B cell (primary cell): ENCODE data around the gene RGPD5. TPM values are rescaled to one million over a fixed set of nuclear protein-coding genes. Genes with fewer than 3 reads are reported as not detected.
"Not testable (repeated sequence)": the region's sequence is repeated elsewhere in the genome, so short reads cannot be mapped to it uniquely, and the experiment has no call there.

ENCODE experiments used
- ATAC-seq: fragments of 200-7000 bp; cut with Tn5 transposase; one replicate; pipeline ENCODE4 v1.10.0; 2021; ENCODE audit warnings: low read depth, mild to moderate bottlenecking, moderate number of reproducible peaks, moderate library complexity
- CTCF ChIA-PET: fragments of 350-600 bp; sonication (Branson Sonifier 250); formaldehyde crosslinking; loops from one replicate; lab custom pipeline; 2021; ENCODE audit warnings: antibody characterized with exemption, inconsistent platforms; lab: Charles Lee
- POLR2A ChIA-PET: fragments of 350-600 bp; sonication (Branson Sonifier 250); formaldehyde crosslinking; loops from one replicate; lab custom pipeline; 2021; ENCODE audit warnings: antibody characterized with exemption; lab: Charles Lee
- DNase-seq: peaks from one replicate; pipeline ENCODE4 v3.0.0; 2013
- H2AFZ ChIP-seq: 2 replicates; pipeline ENCODE4 v1.6.1; 2012; ENCODE audit warnings: mild to moderate bottlenecking, low read depth, low read length; ENCODE audit not compliant: insufficient read depth, poor library complexity, severe bottlenecking
- H3K27ac ChIP-seq, 2 donors: 1 replicate in 1 of 2; 2 replicates in 1 of 2; pipeline ENCODE4 v1.5.1; 2012 to 2013; ENCODE audit warnings: low read length in 2 of 2, mild to moderate bottlenecking in 2 of 2, moderate library complexity in 1 of 2
- H3K27me3 ChIP-seq, 4 experiments: fragments of 200-600 bp in 1 of 4; sonication (generic) in 1 of 4; replicated peaks in 1 of 4; 1 replicate in 2 of 4; 2 replicates in 2 of 4; pipeline versions ENCODE4 v1.6.1 to v1.7.0; 2013 to 2016; ENCODE audit warnings: low read length in 3 of 4, mild to moderate bottlenecking in 2 of 4, mixed read lengths in 1 of 4, moderate library complexity in 1 of 4; ENCODE audit not compliant: insufficient read depth in 4 of 4, control insufficient read depth in 3 of 4; ENCODE audit errors: control extremely low read depth in 1 of 4
- H3K36me3 ChIP-seq, 2 experiments: replicated peaks in 1 of 2; 1 replicate in 1 of 2; 2 replicates in 1 of 2; pipeline versions ENCODE4 v1.6.1 to v1.7.1; 2013; ENCODE audit warnings: low read length in 1 of 2; ENCODE audit not compliant: insufficient read depth in 2 of 2, control insufficient read depth in 1 of 2; ENCODE audit errors: control extremely low read depth in 1 of 2, extremely low read depth in 1 of 2
- H3K4me1 ChIP-seq, 2 donors: fragments of 200-600 bp in 1 of 2; sonication (generic) in 1 of 2; 1 replicate in 1 of 2; 2 replicates in 1 of 2; pipeline versions ENCODE4 v1.5.1 to v1.6.1; 2013 to 2017; ENCODE audit warnings: low read length in 2 of 2; ENCODE audit not compliant: control insufficient read depth in 2 of 2, insufficient read depth in 2 of 2
- H3K4me2 ChIP-seq: replicated peaks from 2 replicates; pipeline ENCODE3; 2012; ENCODE audit warnings: mild to moderate bottlenecking, low read depth, low read length; ENCODE audit not compliant: poor library complexity, severe bottlenecking
- H3K4me3 ChIP-seq, 5 experiments: fragments of 200-600 bp in 1 of 5; sonication (generic) in 1 of 5; 1 replicate in 3 of 5; 2 replicates in 2 of 5; pipeline versions ENCODE4 v1.5.1 to v1.7.0; 2011 to 2016; ENCODE audit warnings: low read length in 4 of 5, mild to moderate bottlenecking in 4 of 5, low read depth in 2 of 5, control low read depth in 1 of 5, moderate library complexity in 1 of 5; ENCODE audit not compliant: insufficient read depth in 1 of 5; ENCODE audit errors: control extremely low read depth in 1 of 5, extremely low read depth in 1 of 5
- H3K79me2 ChIP-seq: fragments of 200-600 bp; sonication (generic); one replicate; pipeline ENCODE4 v1.6.0; 2016; ENCODE audit warnings: low read length; ENCODE audit not compliant: control insufficient read depth, insufficient read depth
- H3K9ac ChIP-seq: fragments of 200-600 bp; sonication (generic); 2 replicates; pipeline ENCODE4 v1.6.1; 2017; ENCODE audit warnings: mild to moderate bottlenecking, low read length, moderate library complexity
- H3K9me3 ChIP-seq, 3 donors: one replicate each; pipeline versions ENCODE4 v1.6.1 to v1.7.1; 2013; ENCODE audit warnings: low read length in 2 of 3; ENCODE audit not compliant: control insufficient read depth in 2 of 3, insufficient read depth in 1 of 3; ENCODE audit errors: control extremely low read depth in 1 of 3
- H4K20me1 ChIP-seq: 2 replicates; pipeline ENCODE4 v1.6.0; 2012; ENCODE audit warnings: mild to moderate bottlenecking, low read length; ENCODE audit not compliant: insufficient read depth, control insufficient read depth, poor library complexity, severe bottlenecking
- H3K27ac Mint-ChIP-seq: one replicate; pipeline ENCODE4 v1.8.0; 2021; ENCODE audit warnings: mixed read lengths
- H3K27me3 Mint-ChIP-seq: one replicate; pipeline ENCODE4 v1.8.0; 2021; ENCODE audit warnings: mixed read lengths
- H3K4me1 Mint-ChIP-seq: one replicate; pipeline ENCODE4 v1.8.0; 2021; ENCODE audit warnings: mixed read lengths
- H3K4me3 Mint-ChIP-seq: one replicate; pipeline ENCODE4 v1.8.0; 2021; ENCODE audit warnings: mixed read lengths
- H3K9me3 Mint-ChIP-seq: one replicate; pipeline ENCODE4 v1.8.0; 2022; ENCODE audit warnings: mixed read lengths; ENCODE audit not compliant: insufficient read depth
- WGBS: methylation state at CpG from one replicate; pipeline ENCODE4 v1.1.5; 2013; ENCODE audit warnings: missing lambda C conversion rate; ENCODE audit not compliant: insufficient coverage; 5-methylcytosine and 5-hydroxymethylcytosine counted together
- intact Hi-C: fragments of 100-400 bp; cut with micrococcal nuclease; formaldehyde crosslinking; loops from one replicate; pipeline ENCODE4 v1.10.0; 2022
- polyA plus RNA-seq: library from polyadenylated mRNA; depleted of rRNA; stranded (reverse); fragments of >200 nt; gene quantifications from 2 replicates; pipeline ENCODE4 v1.2.3, GENCODE V29; 2012
- total RNA-seq, 2 donors: library from RNA; stranded (reverse); fragments of 120-200 nt in 1 of 2; gene quantifications; 1 replicate in 1 of 2; 2 replicates in 1 of 2; pipeline versions ENCODE4 v1.2.3 to v1.2.4, GENCODE V29; 2013 to 2022

RGPD5 gene
- total and polyA plus RNA-seq, 2 donors (not counting 1 experiment from before 2014, with no cell fraction given), result 12.2 to 61.1 TPM

- H3K9me3 Mint-ChIP-seq, H3K36me3 ChIP-seq, H3K9me3 ChIP-seq, H3K27me3 Mint-ChIP-seq, H3K27ac Mint-ChIP-seq, CTCF ChIA-PET, H2AFZ ChIP-seq, H3K79me2 ChIP-seq, H3K4me3 Mint-ChIP-seq, H3K4me3 ChIP-seq, H3K4me1 Mint-ChIP-seq, H3K4me2 ChIP-seq, H3K9ac ChIP-seq, DNase-seq, ATAC-seq, intact Hi-C loops, H3K27me3 ChIP-seq, H4K20me1 ChIP-seq, POLR2A ChIA-PET, H3K27ac ChIP-seq, H3K4me1 ChIP-seq: not testable (repeated sequence)
- WGBS, result no CpG with 5 or more reads among the region's 8 CpGs
Measured at GRCh38 chr2:109766886-109767578, 27.1 kb upstream of the RGPD5 start.

DNA sequence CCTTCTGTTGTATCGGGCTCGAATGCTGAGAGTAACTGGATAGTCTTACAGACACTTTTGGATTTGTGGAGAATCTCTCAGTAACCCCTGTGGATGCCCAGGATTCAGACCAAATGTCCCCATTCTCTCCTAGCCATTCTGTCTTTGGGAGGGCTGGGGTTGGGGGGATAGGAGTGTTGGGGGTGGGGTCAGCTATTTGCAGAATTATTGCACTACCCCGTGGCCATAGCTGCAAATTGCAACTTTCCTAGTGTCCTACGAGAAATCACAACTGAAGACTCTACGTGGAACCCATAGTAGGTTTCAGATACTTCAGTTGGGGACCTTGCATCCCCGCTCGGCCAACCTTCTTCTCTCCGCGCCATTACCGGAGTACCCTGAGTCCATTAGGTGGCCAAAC lies 25.2 kb upstream of the RGPD5 start:
- H3K79me2 ChIP-seq, H3K27ac ChIP-seq, H3K27me3 Mint-ChIP-seq, H3K9ac ChIP-seq, H3K4me3 Mint-ChIP-seq, H3K27ac Mint-ChIP-seq, H3K4me1 Mint-ChIP-seq, H3K9me3 Mint-ChIP-seq, H3K4me3 ChIP-seq, H3K27me3 ChIP-seq, POLR2A ChIA-PET, DNase-seq, H3K9me3 ChIP-seq, H3K4me2 ChIP-seq, H4K20me1 ChIP-seq, CTCF ChIA-PET, intact Hi-C loops, H2AFZ ChIP-seq, ATAC-seq, H3K36me3 ChIP-seq, H3K4me1 ChIP-seq: not testable (repeated sequence)
- WGBS, result no CpG with 5 or more reads among the region's 10 CpGs

DNA sequence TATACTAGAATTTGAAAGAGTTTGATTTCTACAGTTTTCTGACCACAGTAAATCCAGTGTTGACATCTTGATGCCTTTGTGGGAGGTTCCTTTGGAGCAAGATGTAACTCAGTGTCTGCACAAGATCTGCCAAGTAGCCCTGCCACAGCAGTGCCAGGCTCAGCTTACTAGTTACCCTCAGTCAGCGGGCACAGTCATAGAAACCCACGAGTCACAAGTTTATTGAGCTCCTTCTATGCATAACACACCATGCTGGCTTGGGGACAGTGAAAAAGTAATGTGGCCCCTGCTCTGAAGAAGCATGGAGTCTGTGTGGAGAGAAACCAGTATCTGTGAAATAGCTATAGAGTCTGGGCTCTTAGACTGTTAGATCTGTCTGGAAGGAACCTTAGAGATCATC lies 15.0 kb upstream of the RGPD5 start:
- no CpG with 5 or more reads among the region's 2 CpGs for WGBS
- POLR2A ChIA-PET, result not testable (repeated sequence)

DNA sequence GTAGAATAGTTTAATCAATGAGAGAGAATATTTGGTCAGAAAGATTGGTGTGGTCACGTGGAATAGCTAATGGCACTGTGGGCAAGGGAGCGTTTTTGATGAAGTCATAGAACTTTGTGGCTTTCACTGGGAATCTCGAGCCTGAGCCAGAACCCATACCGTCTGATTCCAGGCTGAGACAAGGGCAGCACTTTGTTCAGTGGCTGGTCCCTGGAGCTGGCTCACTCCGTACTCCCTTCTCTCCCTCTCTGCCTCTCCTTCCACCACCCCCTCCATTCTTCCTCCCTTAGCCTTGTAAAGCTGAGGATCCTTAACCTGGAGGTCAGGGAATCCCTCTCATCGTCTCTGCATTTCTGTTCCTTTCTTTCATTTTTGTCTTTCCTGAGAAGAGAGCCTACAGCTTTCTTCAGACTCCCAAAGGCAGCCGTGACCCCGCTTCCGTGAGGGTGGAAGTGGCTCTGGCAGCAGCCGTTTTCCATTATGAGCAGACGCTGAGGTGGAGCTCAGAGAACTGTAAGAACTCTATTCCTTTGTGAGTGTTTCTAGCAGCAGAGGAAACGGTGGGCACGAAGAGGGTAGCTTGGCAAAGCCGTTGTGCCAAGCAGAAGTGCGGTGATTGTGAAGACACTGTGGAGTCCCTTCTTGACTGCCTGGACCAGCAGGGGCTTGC lies 12.8 kb upstream of the RGPD5 start:
- H3K27me3 ChIP-seq, H3K4me3 Mint-ChIP-seq, H3K4me2 ChIP-seq, H3K79me2 ChIP-seq, H2AFZ ChIP-seq, H3K9me3 Mint-ChIP-seq, H3K9ac ChIP-seq, H3K4me3 ChIP-seq, H4K20me1 ChIP-seq, DNase-seq, H3K4me1 Mint-ChIP-seq, H3K27ac Mint-ChIP-seq, ATAC-seq, H3K9me3 ChIP-seq, intact Hi-C loops, H3K27me3 Mint-ChIP-seq, H3K27ac ChIP-seq, H3K36me3 ChIP-seq, CTCF ChIA-PET, POLR2A ChIA-PET, H3K4me1 ChIP-seq: not testable (repeated sequence)
- WGBS, result no CpG with 5 or more reads among the region's 15 CpGs

More for the DNA sequence above, 15.0 kb upstream of the RGPD5 start:
- H3K4me2 ChIP-seq, H3K27ac Mint-ChIP-seq, H3K4me1 Mint-ChIP-seq, H3K9ac ChIP-seq, H3K27me3 ChIP-seq, H3K27ac ChIP-seq, intact Hi-C loops, H3K79me2 ChIP-seq, CTCF ChIA-PET, H3K36me3 ChIP-seq, DNase-seq, H2AFZ ChIP-seq, H3K27me3 Mint-ChIP-seq, H3K9me3 Mint-ChIP-seq, H3K4me3 Mint-ChIP-seq, H4K20me1 ChIP-seq, ATAC-seq, H3K9me3 ChIP-seq, H3K4me1 ChIP-seq, H3K4me3 ChIP-seq: not testable (repeated sequence)
